Breast epithelium (tissue), 3 donors: ENCODE measurements around the gene PARG.
"Not testable (repeated sequence)": the region's sequence is repeated elsewhere in the genome, so short reads cannot be mapped to it uniquely, and the experiment has no call there.

Experiments used
- POLR2A ChIP-seq: fragments of 450-650 bp; IDR thresholded peaks from one replicate; pipeline ENCODE4 v1.6.1; 2016; ENCODE audit warnings: antibody characterized with exemption, mild to moderate bottlenecking, moderate library complexity
- POLR2AphosphoS5 ChIP-seq, 3 donors: sonication (generic); formaldehyde crosslinking; IDR thresholded peaks; one replicate each; pipeline ENCODE4 v1.6.1; 2017; ENCODE audit warnings: antibody characterized with exemption in 3 of 3
- TF ChIP-seq, protein P1 (sequence below), 3 donors: fragments of 450-650 bp; IDR thresholded peaks; one replicate each; pipeline ENCODE4 v1.5.1; 2016 to 2017; ENCODE audit warnings: antibody characterized with exemption in 3 of 3, mild to moderate bottlenecking in 3 of 3, moderate library complexity in 3 of 3

DNA sequence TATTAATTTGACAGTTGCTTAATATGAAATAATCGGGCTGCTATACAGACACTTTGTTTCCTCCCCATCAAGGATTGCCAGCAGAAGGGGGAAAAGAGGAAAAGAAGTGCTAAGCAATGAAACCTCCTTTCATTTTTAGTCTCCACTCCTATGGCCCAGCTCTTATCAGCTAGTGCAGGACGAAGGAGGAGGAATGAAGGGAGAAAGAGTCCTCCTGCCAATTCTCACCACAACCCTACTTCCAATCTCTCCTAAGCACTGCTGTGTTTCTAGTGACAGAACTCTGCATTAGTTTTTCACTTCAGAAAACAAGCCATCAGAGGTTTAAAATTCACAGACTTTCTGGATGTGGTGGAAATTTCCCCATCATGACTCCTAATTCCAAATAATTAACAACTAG lies 41.8 kb downstream of the PARG start:
- TF ChIP-seq, protein P1, sequence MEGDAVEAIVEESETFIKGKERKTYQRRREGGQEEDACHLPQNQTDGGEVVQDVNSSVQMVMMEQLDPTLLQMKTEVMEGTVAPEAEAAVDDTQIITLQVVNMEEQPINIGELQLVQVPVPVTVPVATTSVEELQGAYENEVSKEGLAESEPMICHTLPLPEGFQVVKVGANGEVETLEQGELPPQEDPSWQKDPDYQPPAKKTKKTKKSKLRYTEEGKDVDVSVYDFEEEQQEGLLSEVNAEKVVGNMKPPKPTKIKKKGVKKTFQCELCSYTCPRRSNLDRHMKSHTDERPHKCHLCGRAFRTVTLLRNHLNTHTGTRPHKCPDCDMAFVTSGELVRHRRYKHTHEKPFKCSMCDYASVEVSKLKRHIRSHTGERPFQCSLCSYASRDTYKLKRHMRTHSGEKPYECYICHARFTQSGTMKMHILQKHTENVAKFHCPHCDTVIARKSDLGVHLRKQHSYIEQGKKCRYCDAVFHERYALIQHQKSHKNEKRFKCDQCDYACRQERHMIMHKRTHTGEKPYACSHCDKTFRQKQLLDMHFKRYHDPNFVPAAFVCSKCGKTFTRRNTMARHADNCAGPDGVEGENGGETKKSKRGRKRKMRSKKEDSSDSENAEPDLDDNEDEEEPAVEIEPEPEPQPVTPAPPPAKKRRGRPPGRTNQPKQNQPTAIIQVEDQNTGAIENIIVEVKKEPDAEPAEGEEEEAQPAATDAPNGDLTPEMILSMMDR (IDR thresholded peaks at IDR 0.05), result not testable (repeated sequence)
- TF ChIP-seq POLR2A; POLR2AphosphoS5 (IDR thresholded peaks at IDR 0.05): not testable (repeated sequence)
